GM18511 (cell line): Measurements from ENCODE around the gene GOLGA5.

Experiments
- ATAC-seq: cut with Tn5 transposase; IDR thresholded peaks from one replicate; pipeline ENCODE4 v1.9.1; 2021; ENCODE audit warnings: mild to moderate bottlenecking, moderate library complexity; ENCODE audit not compliant: unreplicated experiment

The GOLGA5 gene

DNA sequence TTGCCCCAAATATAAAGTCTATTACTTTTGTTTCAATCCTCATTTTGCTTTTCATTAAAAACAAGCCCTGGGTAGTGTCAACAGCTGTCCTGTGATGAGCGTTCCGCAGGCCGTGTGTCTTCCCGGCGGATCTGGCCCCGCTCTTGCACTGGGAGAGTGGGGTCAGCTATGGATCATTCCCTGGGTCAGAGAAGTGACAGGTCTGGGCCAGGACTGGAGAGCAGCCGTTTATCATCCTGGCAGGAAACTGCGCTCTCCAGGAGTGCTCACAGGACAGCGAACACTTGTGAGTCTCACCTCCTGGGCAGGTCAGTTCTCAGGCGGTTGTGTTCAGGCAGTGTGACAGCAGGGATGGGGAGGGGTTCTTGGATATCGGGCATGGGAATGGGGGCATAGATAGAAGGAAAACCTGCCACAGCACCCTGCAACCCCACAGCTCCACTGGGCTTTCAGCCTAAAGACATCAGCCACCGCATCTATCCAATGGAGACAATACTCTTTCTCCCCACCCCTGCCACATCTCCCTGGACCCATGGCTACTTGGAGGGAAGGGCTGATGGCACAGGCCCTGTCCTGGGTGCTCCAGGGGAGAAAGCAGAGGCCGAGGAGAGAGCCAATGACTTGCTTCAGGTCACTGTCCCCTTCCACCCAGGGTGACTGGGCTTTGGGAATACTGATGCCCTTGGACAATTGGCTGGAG, 81.0 kb downstream of the GOLGA5 start:
- ATAC-seq, result no peak

DNA sequence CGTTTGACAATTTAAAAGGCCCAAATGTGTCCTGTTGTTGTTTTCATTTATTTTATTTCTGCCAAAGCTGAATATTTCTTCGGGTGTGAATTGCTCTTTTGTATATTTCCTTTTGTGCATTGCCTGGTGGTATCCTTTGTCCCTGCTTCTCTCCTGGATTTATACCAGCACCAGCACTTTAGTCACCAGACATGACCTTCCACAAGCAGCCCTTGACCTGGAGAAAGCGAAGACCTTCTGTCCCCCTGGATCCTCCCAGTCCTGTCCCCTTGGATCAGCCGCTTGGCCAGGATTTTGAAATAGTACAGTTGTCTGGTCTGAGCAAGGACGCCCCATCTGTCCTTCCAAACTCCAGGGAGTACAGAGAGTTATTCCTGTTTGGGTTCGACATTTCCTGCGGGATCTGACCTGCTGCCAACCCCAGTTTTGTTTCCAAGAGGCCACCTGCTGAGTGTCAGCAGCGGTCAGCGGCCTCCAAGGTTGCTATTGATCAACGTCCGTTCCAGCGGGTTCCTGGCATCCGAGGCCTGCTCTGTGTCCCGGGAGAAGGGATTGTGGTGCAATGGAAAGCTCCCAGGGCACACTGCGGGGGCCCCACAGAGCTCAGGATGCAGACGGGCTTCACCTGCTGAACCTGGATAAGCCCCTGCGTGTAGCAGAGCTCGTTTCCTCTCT, 83.8 kb downstream of the GOLGA5 start:
- ATAC-seq, result no peak

DNA sequence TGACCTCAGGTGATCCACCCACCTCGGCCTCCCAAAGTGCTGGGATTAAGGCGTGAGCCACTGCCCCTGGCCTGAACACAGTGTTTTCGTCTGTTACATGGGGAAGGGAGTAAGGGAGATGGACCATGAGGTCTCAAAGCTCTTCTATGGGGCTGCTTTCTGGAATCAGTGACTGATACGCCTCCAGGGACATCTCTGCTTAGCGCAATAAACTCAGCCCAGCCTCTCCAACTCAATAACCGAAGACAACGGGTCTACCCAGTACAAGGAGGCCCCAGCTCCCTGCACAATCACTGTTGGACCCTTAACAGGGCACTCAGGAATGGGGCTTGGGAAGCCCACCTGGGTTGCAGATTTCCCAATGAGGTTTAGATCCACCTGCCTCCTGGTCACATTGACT, 86.2 kb downstream of the GOLGA5 start:
- ATAC-seq, result no peak

DNA sequence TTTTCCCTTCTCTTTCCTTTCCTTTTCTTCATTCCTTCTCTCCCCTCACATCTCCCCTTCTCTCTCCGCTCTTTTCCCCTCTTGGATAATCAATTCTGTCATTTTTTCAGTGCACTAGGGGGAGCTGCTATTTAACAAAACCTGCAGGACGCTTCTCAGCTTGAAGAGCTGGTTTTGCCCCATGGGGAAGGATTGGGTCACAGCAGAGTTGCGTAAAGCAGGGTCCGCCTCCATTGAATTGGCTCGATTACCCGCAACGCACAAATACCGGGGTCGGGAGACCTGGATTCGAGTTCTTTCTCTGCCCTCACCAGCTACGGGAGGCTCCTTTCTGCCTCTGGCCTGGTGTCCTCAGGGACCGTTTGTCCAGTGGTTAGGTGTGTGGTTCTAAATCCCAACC, 86.7 kb downstream of the GOLGA5 start:
- ATAC-seq, result no peak

DNA sequence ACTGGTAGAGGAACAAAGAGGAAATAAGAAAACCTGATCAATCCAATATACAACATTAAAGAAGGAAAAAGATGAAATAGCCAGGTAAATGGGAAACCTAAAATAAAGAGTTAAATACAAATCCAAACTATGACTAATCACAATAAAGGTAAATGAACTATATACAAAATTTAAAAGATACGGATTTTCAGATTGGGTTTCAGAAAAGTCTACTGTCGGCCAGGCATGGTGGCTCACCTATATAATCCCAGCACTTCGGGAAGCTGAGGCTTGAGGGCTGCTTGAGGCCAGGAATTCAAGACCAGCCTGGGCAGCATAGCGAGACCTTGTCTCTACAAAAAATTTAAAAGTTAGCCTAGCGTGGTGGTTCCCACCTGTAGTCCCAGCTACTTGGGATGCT, 89.0 kb downstream of the GOLGA5 start:
- ATAC-seq, result no peak

DNA sequence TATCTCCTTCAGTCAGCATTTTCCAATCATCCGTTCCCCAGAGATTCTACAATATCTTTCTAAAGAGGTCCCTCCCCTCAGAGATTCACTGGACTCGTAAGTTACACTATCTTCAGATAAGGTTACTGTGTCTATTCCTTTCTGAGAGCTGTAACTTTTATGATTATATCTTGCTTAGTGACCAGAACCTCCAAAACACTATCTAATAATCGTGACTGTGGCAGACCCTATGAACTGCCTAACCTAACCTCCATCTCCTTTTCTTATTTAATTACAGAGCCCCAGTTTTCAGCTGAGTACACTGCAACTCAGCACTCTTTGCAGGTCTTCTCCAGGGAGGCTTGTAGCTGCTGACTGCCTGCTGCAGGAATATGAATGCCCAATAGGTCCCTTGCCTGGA, 90.3 kb downstream of the GOLGA5 start:
- ATAC-seq, result no peak

DNA sequence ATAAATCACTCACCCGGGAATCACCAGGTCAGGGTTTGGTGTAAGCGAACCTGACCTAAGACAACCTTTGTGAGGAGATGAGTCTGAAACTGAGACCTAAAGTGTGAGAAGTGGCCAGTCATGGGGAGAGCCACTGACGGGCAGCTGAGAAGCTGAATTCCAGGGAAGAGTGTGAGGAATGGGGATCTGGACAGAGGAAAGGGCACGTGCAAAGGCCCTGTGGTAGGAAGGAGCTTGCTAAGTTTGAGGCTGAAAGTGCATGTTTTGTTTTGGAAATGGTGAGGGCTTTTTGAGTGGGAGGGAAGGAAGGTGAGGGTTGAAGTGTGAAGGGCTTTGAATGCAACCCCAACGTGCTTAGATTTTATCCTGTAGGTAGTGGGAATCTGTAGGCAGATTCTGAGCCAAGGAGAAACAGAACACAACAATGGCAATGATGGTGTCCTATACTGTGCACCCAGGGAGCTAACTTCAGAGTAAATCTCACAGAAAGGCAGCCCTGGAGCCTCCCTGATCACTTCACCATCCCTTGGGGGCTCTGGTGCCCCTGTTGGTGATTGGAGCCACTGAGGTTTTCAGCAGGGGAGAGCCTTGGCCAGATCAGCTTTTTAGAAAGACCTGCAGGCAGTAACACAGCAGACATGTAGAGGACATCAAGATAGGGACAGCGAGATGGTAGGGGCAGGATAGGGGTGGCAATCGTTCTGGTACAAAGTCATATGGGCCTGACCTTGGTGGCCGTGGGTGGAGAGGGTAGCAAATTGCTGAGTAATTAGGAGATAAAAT, 91.4 kb downstream of the GOLGA5 start:
- ATAC-seq, result no peak

DNA sequence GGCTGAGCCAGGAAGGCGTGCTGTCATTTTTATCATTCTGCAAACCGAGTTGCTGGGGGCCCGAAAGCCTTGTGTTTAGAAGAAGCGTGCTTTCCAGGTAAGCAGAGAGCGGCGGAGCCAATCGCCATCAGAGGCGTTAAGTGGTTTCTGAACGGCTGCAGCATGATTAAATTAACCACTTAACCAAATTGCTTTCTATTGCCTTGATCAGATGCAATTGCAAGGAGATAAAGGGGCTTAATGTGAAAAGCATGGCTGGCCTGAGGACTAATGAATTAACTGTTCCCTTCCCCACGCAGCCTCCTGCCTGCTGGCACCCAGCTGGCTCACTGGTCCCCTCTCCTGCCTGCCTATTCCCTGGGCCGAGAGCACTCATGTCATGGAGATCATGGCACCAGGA, 92.2 kb downstream of the GOLGA5 start:
- no peak for ATAC-seq

DNA sequence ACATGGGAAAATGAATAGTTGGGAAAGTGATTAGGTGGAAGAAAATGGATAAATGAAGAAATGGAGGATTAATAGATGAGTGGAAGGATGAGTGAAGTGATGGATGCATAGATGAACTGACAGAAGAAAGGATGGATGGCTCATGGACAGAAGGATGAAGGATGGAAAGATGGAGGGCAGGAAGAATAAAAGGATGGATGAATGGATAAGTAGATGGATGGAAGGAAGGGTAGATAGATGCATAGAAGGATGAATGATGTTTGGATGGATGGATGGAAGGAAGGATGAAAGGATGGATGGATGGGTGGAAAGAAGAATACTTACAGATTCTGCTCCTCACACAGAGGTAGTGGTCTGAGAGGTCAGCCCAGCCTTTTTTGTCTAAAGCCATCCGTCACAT, 93.1 kb downstream of the GOLGA5 start:
- no peak for ATAC-seq

DNA sequence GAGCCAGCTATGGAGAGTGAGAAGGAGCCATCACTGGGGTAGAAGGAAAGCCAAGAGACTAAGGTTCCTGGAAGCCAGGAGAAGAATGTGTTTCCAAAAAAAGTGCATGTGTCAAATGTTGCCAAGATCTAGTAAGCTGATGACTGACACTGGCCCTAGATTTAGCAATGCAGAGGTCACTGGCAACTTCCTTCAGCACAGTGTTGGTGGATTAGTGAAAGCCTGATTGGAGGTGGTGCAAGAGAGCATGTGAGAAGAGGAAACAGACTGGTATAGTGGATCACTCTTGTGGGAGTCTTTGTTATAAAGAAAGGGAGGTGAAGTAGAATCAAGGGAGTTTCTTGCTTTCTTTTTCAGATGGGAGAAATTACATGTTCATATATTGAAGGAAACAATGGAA, 94.8 kb downstream of the GOLGA5 start:
- ATAC-seq, result no peak
